A673 (cell line): ENCODE results near the gene PPP1R8.

Experiments
- CTCF ChIP-seq: fragments of 300-800, 200-600 bp; sonication (generic); conservative IDR thresholded peaks from 2 replicates; pipeline ENCODE4 v1.5.1; 2017; ENCODE audit warnings: low read depth, mild to moderate bottlenecking, antibody characterized with exemption, low read length, moderate library complexity, mixed read lengths
- EZH2 ChIP-seq: fragments of 200-600 bp; sonication (generic); IDR thresholded peaks from 2 replicates; pipeline ENCODE4 v1.6.1; 2017; ENCODE audit warnings: borderline replicate concordance, low read depth, mild to moderate bottlenecking, mixed read lengths, antibody characterized with exemption, low read length; ENCODE audit not compliant: poor library complexity, severe bottlenecking

GRCh38 chr1:27878039-27878438 lies 47.5 kb downstream of the PPP1R8 start:
- TF ChIP-seq EZH2 (no peak), CTCF (no peak)
